Astrocyte (in vitro differentiated cells and primary cell): ENCODE measurements around the gene INO80E.

ENCODE experiments used
- EZH2 ChIP-seq: IDR thresholded peaks from 2 replicates; pipeline ENCODE4 v1.6.1; 2012; ENCODE audit warnings: mild to moderate bottlenecking, low read length, inconsistent platforms; ENCODE audit not compliant: insufficient read depth
- TF ChIP-seq, protein P1 (sequence below): IDR thresholded peaks from 2 replicates; pipeline ENCODE4 v1.5.1; 2011; ENCODE audit warnings: low read depth, mild to moderate bottlenecking, inconsistent platforms, low read length, moderate library complexity; ENCODE audit not compliant: insufficient read depth

GRCh38 chr16:29978081-29978480, 18.0 kb upstream of the INO80E start:
- TF ChIP-seq, protein P1, sequence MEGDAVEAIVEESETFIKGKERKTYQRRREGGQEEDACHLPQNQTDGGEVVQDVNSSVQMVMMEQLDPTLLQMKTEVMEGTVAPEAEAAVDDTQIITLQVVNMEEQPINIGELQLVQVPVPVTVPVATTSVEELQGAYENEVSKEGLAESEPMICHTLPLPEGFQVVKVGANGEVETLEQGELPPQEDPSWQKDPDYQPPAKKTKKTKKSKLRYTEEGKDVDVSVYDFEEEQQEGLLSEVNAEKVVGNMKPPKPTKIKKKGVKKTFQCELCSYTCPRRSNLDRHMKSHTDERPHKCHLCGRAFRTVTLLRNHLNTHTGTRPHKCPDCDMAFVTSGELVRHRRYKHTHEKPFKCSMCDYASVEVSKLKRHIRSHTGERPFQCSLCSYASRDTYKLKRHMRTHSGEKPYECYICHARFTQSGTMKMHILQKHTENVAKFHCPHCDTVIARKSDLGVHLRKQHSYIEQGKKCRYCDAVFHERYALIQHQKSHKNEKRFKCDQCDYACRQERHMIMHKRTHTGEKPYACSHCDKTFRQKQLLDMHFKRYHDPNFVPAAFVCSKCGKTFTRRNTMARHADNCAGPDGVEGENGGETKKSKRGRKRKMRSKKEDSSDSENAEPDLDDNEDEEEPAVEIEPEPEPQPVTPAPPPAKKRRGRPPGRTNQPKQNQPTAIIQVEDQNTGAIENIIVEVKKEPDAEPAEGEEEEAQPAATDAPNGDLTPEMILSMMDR, result no peak
- no peak for TF ChIP-seq EZH2
